Neural cell (in vitro differentiated cells): Measurements from ENCODE around the gene TMEM200B. TPM values are rescaled to one million over a fixed set of nuclear protein-coding genes. Genes with fewer than 3 reads are reported as not detected.

Experiments used
- H2AFZ ChIP-seq: fragments of 200-600, 300-800 bp; sonication (generic), shearing (Covaris generic); 2 replicates; pipeline ENCODE4 v1.6.0; 2014; ENCODE audit warnings: low read depth, mild to moderate bottlenecking, antibody characterized with exemption, low read length, moderate library complexity
- H3F3A ChIP-seq: fragments of 200-600 bp; shearing (Covaris generic); 2 replicates; pipeline ENCODE4 v1.6.1; 2016; ENCODE audit warnings: mild to moderate bottlenecking, moderate library complexity, mixed read lengths, antibody characterized with exemption, low read length; ENCODE audit not compliant: insufficient read depth, poor library complexity, severe bottlenecking
- H3K27ac ChIP-seq: fragments of 200-600, 300-800 bp; sonication (generic), shearing (Covaris generic); 2 replicates; pipeline ENCODE4 v1.5.1; 2014; ENCODE audit warnings: mild to moderate bottlenecking, low read length, moderate library complexity
- H3K27me3 ChIP-seq: fragments of 300-800, 200-600 bp; sonication (generic), shearing (Covaris generic); 2 replicates; pipeline ENCODE4 v1.6.0; 2014; ENCODE audit warnings: mild to moderate bottlenecking, low read depth, low read length, moderate library complexity; ENCODE audit not compliant: insufficient read depth
- H3K36me3 ChIP-seq: fragments of 300-800, 200-600 bp; sonication (generic), shearing (Covaris generic); 2 replicates; pipeline ENCODE4 v1.5.1; 2014; ENCODE audit warnings: mild to moderate bottlenecking, antibody characterized with exemption, low read length, moderate library complexity; ENCODE audit not compliant: insufficient read depth
- H3K4me2 ChIP-seq: fragments of 300-800, 200-600 bp; sonication (generic), shearing (Covaris generic); 2 replicates; pipeline ENCODE4 v1.6.0; 2014; ENCODE audit warnings: mild to moderate bottlenecking, low read length
- H3K4me3 ChIP-seq: fragments of 300-800, 200-600 bp; sonication (generic), shearing (Covaris generic); 2 replicates; pipeline ENCODE4 v1.5.1; 2014; ENCODE audit warnings: mild to moderate bottlenecking, low read length, moderate library complexity
- H3K79me2 ChIP-seq: fragments of 200-600 bp; shearing (Covaris generic); replicated peaks from 2 replicates; pipeline ENCODE4 v1.6.0; 2014; ENCODE audit warnings: mild to moderate bottlenecking, low read length, moderate library complexity; ENCODE audit not compliant: insufficient read depth
- H3K9ac ChIP-seq: fragments of 300-800, 200-600 bp; sonication (generic), shearing (Covaris generic); 2 replicates; pipeline ENCODE4 v1.6.1; 2016; ENCODE audit warnings: mild to moderate bottlenecking, low read length, mixed read lengths
- H3K9me2 ChIP-seq: fragments of 200-600 bp; shearing (Covaris generic); 2 replicates; pipeline ENCODE4 v1.6.1; 2016; ENCODE audit warnings: mild to moderate bottlenecking, low read length, mixed read lengths; ENCODE audit not compliant: insufficient read depth
- H3K9me3 ChIP-seq: fragments of 200-600, 300-800 bp; sonication (generic), shearing (Covaris generic); 2 replicates; pipeline ENCODE4 v1.6.1; 2016; ENCODE audit warnings: mild to moderate bottlenecking, mixed run types, low read length, moderate library complexity, mixed read lengths
- H4K20me1 ChIP-seq: fragments of 200-600 bp; shearing (Covaris generic); 2 replicates; pipeline ENCODE4 v1.6.1; 2016; ENCODE audit warnings: mild to moderate bottlenecking, mixed run types; ENCODE audit not compliant: insufficient read depth
- CTCF ChIP-seq: fragments of 450-650 bp; IDR thresholded peaks from 2 replicates; pipeline ENCODE4 v1.5.1; 2014; ENCODE audit warnings: antibody characterized with exemption, mild to moderate bottlenecking, moderate library complexity; ENCODE audit not compliant: poor library complexity, severe bottlenecking
- EP300 ChIP-seq: fragments of 450-650 bp; conservative IDR thresholded peaks from 2 replicates; pipeline ENCODE4 v1.6.1; 2014; ENCODE audit warnings: antibody characterized with exemption, mild to moderate bottlenecking, moderate library complexity; ENCODE audit not compliant: poor library complexity, severe bottlenecking
- EZH2 ChIP-seq: fragments of 200-600, 300-800 bp; shearing (Covaris generic), sonication (generic); IDR thresholded peaks from 2 replicates; pipeline ENCODE4 v1.6.1; 2014; ENCODE audit warnings: antibody characterized with exemption, low read length, borderline replicate concordance, mild to moderate bottlenecking; ENCODE audit not compliant: insufficient read depth, poor library complexity, severe bottlenecking
- MXI1 ChIP-seq: fragments of 450-650 bp; conservative IDR thresholded peaks from 2 replicates; pipeline ENCODE4 v1.6.1; 2014; ENCODE audit warnings: antibody characterized with exemption, mild to moderate bottlenecking; ENCODE audit not compliant: poor library complexity, severe bottlenecking
- POLR2AphosphoS5 ChIP-seq: IDR thresholded peaks from 2 replicates; pipeline ENCODE4 v1.6.1; 2012
- RAD21 ChIP-seq: fragments of 450-650 bp; conservative IDR thresholded peaks from 2 replicates; pipeline ENCODE4 v1.6.1; 2014; ENCODE audit warnings: antibody characterized with exemption, mild to moderate bottlenecking, moderate library complexity
- SMC3 ChIP-seq: fragments of 450-650 bp; conservative IDR thresholded peaks from 2 replicates; pipeline ENCODE4 v1.6.1; 2014; ENCODE audit warnings: antibody characterized with exemption, mild to moderate bottlenecking, moderate library complexity; ENCODE audit not compliant: poor library complexity
- TAF1 ChIP-seq: IDR thresholded peaks from 2 replicates; pipeline ENCODE4 v1.6.1; 2012; ENCODE audit warnings: low read depth
- polyA plus RNA-seq: library from polyadenylated mRNA; depleted of rRNA; stranded (reverse); fragments of >200 nt; gene quantifications from 2 replicates; pipeline ENCODE4 v1.2.3, GENCODE V29; 2014
- TF ChIP-seq, protein P1 (sequence below): IDR thresholded peaks from 2 replicates; pipeline ENCODE4 v1.6.1; 2012; ENCODE audit warnings: borderline replicate concordance

TMEM200B gene
- polyA plus RNA-seq, 1 donor from 2014 or later = 0.11 TPM

- H3K9ac ChIP-seq = no peak overlapping the region
- no peaks in the 10 kb centered on the region for H4K20me1 ChIP-seq
- H3K27me3 ChIP-seq = no peaks in the 10 kb centered on the region
- H3K27ac ChIP-seq = no peak overlapping the region
- H3K9me3 ChIP-seq = no peaks in the 10 kb centered on the region
- H3K79me2 ChIP-seq = no peaks in the 10 kb centered on the region
- no peak overlapping the region for H2AFZ ChIP-seq
- TF ChIP-seq POLR2AphosphoS5 (no peak), RAD21 (no peak), EP300 (no peak), SMC3 (no peak), CTCF (no peak), TAF1 (no peak)
- H3K4me2 ChIP-seq = no peak overlapping the region
- no peak overlapping the region for H3K4me3 ChIP-seq
- H3K36me3 ChIP-seq = peaks cover 4% of the 10 kb centered on the region
- no peaks in the 10 kb centered on the region for H3F3A ChIP-seq
- no peaks in the 10 kb centered on the region for H3K9me2 ChIP-seq
Observed at GRCh38 chr1:29144178-29144577, 20.5 kb upstream of the TMEM200B start.

- Histone ChIP-seq H3K4me2 (no peak overlapping the region), H3K9me3 (no peaks in the 10 kb centered on the region), H2AFZ (no peak overlapping the region), H3K27me3 (no peaks in the 10 kb centered on the region), H3K9me2 (no peaks in the 10 kb centered on the region), H3F3A (no peaks in the 10 kb centered on the region), H3K36me3 (no peaks in the 10 kb centered on the region), H3K4me3 (no peak overlapping the region), H3K79me2 (no peaks in the 10 kb centered on the region), H3K9ac (no peak overlapping the region), H3K27ac (no peak overlapping the region), H4K20me1 (no peaks in the 10 kb centered on the region)
- TF ChIP-seq SMC3 (no peak), TAF1 (no peak), EZH2 (no peak), RAD21 (no peak), POLR2AphosphoS5 (no peak), MXI1 (no peak), CTCF (no peak), EP300 (no peak)
- TF ChIP-seq, protein P1, sequence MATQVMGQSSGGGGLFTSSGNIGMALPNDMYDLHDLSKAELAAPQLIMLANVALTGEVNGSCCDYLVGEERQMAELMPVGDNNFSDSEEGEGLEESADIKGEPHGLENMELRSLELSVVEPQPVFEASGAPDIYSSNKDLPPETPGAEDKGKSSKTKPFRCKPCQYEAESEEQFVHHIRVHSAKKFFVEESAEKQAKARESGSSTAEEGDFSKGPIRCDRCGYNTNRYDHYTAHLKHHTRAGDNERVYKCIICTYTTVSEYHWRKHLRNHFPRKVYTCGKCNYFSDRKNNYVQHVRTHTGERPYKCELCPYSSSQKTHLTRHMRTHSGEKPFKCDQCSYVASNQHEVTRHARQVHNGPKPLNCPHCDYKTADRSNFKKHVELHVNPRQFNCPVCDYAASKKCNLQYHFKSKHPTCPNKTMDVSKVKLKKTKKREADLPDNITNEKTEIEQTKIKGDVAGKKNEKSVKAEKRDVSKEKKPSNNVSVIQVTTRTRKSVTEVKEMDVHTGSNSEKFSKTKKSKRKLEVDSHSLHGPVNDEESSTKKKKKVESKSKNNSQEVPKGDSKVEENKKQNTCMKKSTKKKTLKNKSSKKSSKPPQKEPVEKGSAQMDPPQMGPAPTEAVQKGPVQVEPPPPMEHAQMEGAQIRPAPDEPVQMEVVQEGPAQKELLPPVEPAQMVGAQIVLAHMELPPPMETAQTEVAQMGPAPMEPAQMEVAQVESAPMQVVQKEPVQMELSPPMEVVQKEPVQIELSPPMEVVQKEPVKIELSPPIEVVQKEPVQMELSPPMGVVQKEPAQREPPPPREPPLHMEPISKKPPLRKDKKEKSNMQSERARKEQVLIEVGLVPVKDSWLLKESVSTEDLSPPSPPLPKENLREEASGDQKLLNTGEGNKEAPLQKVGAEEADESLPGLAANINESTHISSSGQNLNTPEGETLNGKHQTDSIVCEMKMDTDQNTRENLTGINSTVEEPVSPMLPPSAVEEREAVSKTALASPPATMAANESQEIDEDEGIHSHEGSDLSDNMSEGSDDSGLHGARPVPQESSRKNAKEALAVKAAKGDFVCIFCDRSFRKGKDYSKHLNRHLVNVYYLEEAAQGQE = no peak
Observed at GRCh38 chr1:29142714-29143113, 19.0 kb upstream of the TMEM200B start.
